ENCODE results near the gene GALNT1. TPM values are rescaled to one million over a fixed set of nuclear protein-coding genes. Genes with fewer than 3 reads are reported as not detected.
"Not testable (repeated sequence)": the region's sequence is repeated elsewhere in the genome, so short reads cannot be mapped to it uniquely, and the experiment has no call there.

GALNT1 gene
- total and polyA plus RNA-seq, 2 experiments from 2014 or later, result 47.4 to 110 TPM

DNA sequence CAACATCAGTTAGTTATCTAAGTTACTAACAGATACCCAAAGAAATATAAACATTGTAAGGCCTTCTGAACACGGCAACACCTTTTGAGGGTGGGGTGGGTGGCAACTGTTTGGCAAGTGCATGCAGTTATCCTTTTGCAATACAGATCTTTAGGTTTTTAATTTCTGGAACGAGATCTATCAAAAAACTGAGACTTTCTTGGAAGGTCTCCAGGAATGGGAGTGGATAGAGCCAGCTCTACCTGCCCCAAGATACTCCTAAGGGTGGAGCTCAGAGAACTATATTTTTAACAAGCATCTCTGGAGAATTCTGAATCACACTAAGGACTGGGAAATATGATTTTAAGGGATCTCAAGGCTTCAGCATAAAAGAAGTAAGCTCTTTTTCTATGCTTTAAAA is 11.4 kb upstream of the GALNT1 start:
- DNase-seq (ENCODE audit: low read depth in 1 of 2, low spot score in 1 of 2), result no peak
- H3K9me3 ChIP-seq (ENCODE audit: low read depth), result no peaks in the 10 kb centered on the region
- TF ChIP-seq, protein P1, sequence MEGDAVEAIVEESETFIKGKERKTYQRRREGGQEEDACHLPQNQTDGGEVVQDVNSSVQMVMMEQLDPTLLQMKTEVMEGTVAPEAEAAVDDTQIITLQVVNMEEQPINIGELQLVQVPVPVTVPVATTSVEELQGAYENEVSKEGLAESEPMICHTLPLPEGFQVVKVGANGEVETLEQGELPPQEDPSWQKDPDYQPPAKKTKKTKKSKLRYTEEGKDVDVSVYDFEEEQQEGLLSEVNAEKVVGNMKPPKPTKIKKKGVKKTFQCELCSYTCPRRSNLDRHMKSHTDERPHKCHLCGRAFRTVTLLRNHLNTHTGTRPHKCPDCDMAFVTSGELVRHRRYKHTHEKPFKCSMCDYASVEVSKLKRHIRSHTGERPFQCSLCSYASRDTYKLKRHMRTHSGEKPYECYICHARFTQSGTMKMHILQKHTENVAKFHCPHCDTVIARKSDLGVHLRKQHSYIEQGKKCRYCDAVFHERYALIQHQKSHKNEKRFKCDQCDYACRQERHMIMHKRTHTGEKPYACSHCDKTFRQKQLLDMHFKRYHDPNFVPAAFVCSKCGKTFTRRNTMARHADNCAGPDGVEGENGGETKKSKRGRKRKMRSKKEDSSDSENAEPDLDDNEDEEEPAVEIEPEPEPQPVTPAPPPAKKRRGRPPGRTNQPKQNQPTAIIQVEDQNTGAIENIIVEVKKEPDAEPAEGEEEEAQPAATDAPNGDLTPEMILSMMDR (IDR thresholded peaks at IDR 0.05; ENCODE audit: low read depth, low read length), result no peak
- no peak overlapping the region for H3K27ac ChIP-seq
- no peaks in the 10 kb centered on the region for H3K4me1 ChIP-seq (ENCODE audit: low read depth)
- no peaks in the 10 kb centered on the region for H3K36me3 ChIP-seq
- no peaks in the 10 kb centered on the region for H3K27me3 ChIP-seq
- H3K4me3 ChIP-seq, result no peak overlapping the region

DNA sequence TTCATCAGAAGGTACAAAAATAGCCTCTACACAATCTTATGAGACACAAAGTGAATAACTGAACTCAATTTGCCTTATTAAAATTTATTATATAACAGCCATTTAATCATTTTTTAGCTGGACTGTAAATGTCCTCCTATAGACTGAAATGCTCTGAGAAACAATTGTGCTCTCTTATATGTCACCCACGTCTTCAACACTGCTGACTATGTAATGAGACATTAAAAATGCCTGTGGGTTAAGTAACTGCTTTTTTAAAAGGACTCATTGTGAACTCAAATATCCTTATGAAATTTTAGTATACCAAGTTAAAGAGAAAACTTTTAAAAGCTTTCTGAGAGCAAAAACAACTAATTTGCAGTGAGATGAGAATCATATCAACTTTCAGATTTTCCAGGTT is 10.4 kb upstream of the GALNT1 start:
- no peaks in the 10 kb centered on the region for H3K27me3 ChIP-seq
- no peak for DNase-seq (ENCODE audit: low read depth in 1 of 2, low spot score in 1 of 2)
- no peaks in the 10 kb centered on the region for H3K9me3 ChIP-seq (ENCODE audit: low read depth)
- no peaks in the 10 kb centered on the region for H3K36me3 ChIP-seq
- TF ChIP-seq, protein P1 (IDR thresholded peaks at IDR 0.05; ENCODE audit: low read depth, low read length), result no peak
- H3K4me3 ChIP-seq, result no peak overlapping the region
- H3K4me1 ChIP-seq (ENCODE audit: low read depth), result no peaks in the 10 kb centered on the region
- no peak overlapping the region for H3K27ac ChIP-seq

DNA sequence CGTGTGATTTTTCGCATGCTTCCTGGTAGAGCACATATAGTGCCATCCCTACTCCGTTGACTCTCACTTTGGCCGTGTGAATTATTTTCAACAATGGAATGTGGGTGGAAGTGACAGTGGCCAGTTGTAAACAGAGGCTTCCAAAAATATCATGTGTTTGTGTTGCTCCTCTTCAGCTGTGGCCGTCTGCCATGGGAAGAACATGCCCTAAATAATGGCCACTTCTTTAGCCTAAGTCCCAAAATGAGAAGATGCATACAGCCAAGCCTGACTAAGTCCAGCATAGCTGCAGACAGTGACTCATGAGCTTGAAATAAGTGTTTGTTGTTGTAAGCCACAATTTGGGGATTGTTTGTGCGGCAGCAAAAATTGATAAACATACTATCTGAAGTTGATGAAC is 8.9 kb upstream of the GALNT1 start:
- no peaks in the 10 kb centered on the region for H3K9me3 ChIP-seq (ENCODE audit: low read depth)
- TF ChIP-seq, protein P1 (IDR thresholded peaks at IDR 0.05; ENCODE audit: low read depth, low read length), result no peak
- no peaks in the 10 kb centered on the region for H3K27me3 ChIP-seq
- no peak overlapping the region for H3K4me3 ChIP-seq
- H3K27ac ChIP-seq, result no peak overlapping the region
- H3K36me3 ChIP-seq, result no peaks in the 10 kb centered on the region
- no peaks in the 10 kb centered on the region for H3K4me1 ChIP-seq (ENCODE audit: low read depth)
- no peak for DNase-seq (ENCODE audit: low read depth in 1 of 2, low spot score in 1 of 2)

DNA sequence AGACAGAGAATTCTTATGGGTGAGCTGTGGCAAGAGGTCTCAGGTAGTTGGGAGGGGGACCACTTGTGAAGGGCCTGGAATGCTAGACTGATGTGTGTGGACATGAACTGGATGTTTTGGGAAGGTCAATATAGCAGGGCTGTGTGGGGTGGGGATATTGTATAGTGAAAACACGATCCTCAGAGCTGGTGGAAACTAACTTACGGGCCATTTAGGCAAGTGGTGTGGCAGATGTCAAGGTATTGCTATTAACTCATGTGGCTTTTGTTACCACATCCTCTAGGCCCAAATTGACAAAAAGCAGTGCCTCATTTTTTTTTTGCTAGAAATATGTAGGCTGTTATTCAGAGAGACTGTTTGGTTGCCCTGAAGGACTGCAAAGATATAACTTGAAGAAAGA is 8.0 kb upstream of the GALNT1 start:
- Histone ChIP-seq H3K27me3 (no peaks in the 10 kb centered on the region), H3K4me3 (no peak overlapping the region), H3K27ac (no peak overlapping the region), H3K9me3 (ENCODE audit: low read depth) (no peaks in the 10 kb centered on the region), H3K4me1 (ENCODE audit: low read depth) (no peaks in the 10 kb centered on the region), H3K36me3 (no peaks in the 10 kb centered on the region)
- DNase-seq (ENCODE audit: low read depth in 1 of 2, low spot score in 1 of 2), result no peak
- TF ChIP-seq, protein P1 (IDR thresholded peaks at IDR 0.05; ENCODE audit: low read depth, low read length), result no peak

DNA sequence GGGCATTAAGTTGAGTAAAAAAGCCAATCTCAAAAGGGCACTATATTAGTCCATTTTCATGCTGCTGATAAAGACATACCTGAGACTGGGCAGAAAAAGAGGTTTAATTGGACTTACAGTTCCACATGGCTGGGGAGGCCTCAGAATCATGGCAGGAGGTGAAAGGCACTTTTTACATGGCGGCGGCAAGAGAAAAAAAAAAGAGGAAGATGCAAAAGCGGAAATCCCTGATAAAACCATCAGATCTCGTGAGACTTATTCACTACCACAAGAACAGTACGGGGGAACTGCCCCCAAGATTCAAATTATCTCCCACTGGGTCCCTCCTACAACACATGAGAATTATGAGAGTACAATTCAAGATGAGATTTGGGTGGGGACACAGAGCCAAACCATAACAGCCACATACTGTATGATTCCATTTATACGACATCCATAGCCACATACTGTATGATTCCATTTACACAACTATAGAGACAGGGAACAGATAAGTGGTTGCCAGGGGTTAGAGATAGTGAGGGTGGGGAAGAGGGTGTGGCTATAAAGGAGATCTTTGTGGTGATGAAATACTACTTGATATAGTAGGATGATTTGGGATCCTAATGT is 5.2 kb upstream of the GALNT1 start:
- H3K9me3 ChIP-seq (ENCODE audit: low read depth); H3K27me3 ChIP-seq; DNase-seq (ENCODE audit: low read depth in 1 of 2, low spot score in 1 of 2); H3K36me3 ChIP-seq; H3K4me3 ChIP-seq; H3K27ac ChIP-seq; H3K4me1 ChIP-seq (ENCODE audit: low read depth): not testable (repeated sequence)

DNA sequence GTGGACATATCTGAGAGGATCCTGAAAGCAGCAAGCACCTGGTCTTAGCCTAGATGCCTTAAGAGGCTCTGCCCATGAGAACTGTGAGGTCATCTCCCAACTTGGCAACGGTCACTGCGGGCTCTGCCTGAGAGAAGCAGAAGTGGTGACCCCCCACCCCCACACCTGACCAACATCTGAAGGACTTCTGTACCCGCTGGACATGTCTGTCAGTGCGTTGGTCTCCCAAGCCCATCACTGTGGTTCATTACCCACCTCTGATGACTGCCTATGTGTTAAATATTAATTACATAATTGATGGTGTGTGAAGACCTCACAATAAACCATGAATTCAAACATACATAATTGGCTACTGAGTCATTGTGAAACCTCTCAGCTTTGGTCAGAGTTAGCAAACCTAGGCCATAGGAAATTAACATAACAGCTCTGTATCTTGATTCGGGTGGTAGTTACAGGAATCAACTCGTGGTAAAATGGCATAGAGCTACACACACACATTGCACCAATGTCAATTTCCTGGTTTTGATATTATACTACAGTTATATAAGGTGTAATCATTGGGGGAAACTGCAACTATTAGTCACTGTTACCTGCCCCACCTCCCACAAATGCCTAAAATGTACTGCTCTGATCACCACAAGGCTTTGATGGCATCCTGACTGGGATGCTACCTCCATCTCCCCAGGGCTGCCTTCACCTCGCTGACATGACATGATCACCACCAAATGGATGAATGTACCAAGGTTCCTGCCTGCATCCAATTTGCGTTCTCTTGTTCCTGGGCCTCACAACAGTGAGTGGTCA is 4.3 kb upstream of the GALNT1 start:
- Histone ChIP-seq H3K36me3 (no peaks in the 10 kb centered on the region), H3K27me3 (no peaks in the 10 kb centered on the region), H3K4me1 (ENCODE audit: low read depth) (peaks cover 1% of the 10 kb centered on the region), H3K4me3 (no peak overlapping the region), H3K9me3 (ENCODE audit: low read depth) (no peaks in the 10 kb centered on the region), H3K27ac (no peak overlapping the region)
- TF ChIP-seq, protein P1 (IDR thresholded peaks at IDR 0.05; ENCODE audit: low read depth, low read length), result no peak
- DNase-seq (ENCODE audit: low read depth in 1 of 2, low spot score in 1 of 2), result no peak

Measured in cardiac muscle cell (in vitro differentiated cells and primary cell).